ENCODE results near the gene PLEK. TPM values are rescaled to one million over a fixed set of nuclear protein-coding genes. Genes with fewer than 3 reads are reported as not detected.
A peak's percentile ranks its signal among the peaks of the same experiment; 100 is the strongest.

PLEK gene
- total and polyA plus RNA-seq, 9 of the 15 experiments (the other 6 are each of a cell fraction or from before 2014, with no cell fraction given), result 0.14 to 1.2 (median 0.36) TPM

GRCh38 chr2:68435615-68436014 lies 70.5 kb downstream of the PLEK start:
- H3K4me3 ChIP-seq, result no peak overlapping the region
- H3K4me1 ChIP-seq (replicated peaks in 1 of 2; ENCODE audit: control insufficient read depth in 2 of 2, insufficient read depth in 2 of 2, low read length in 2 of 2), result peaks cover 21 to 35% of the 10 kb centered on the region in 2 experiments
- no peaks in the 10 kb centered on the region for H4K20me1 ChIP-seq (replicated peaks; ENCODE audit: control insufficient read depth, insufficient read depth, low read length)
- POLR2A ChIA-PET, result interaction anchor here (0.6 to 1.2 kb wide), 4 partner anchors 15 to 64 kb away, joined by 3 read pairs; no protein-coding TSS in a partner anchor
- no peaks in the 10 kb centered on the region for H3K79me2 ChIP-seq (ENCODE audit: control insufficient read depth, insufficient read depth, low read length)
- no peak overlapping the region for H2AFZ ChIP-seq (ENCODE audit: low read depth, low read length)
- no peaks in the 10 kb centered on the region for H3K9me1 ChIP-seq (ENCODE audit: control insufficient read depth, insufficient read depth, low read length)
- in situ Hi-C loops (cut with MboI) (no loop called here), intact Hi-C loops (cut with micrococcal nuclease) (no loop called here)
- no peak for FAIRE-seq
- TF ChIP-seq DDX20 (tag; IDR thresholded peaks at IDR 0.05; ENCODE audit: low read depth), result no peak
- peak; percentile 23; the same call in 1 of the 2 replicates for TF ChIP-seq POLR2H (tag; IDR thresholded peaks at IDR 0.05; ENCODE audit: low read depth)
- TF ChIP-seq POLR3G (IDR thresholded peaks at IDR 0.05; ENCODE audit: extremely low read depth, insufficient read length, insufficient replicate concordance), result no peak
- no peak for TF ChIP-seq CEBPG (CRISPR knock-in tag; IDR thresholded peaks at IDR 0.05)
- no peak for TF ChIP-seq CEBPG (tag; conservative IDR thresholded peaks at IDR 0.05 in 1 of 2, IDR thresholded peaks at IDR 0.05 in 1 of 2)
- no peak for TF ChIP-seq POLR2G (IDR thresholded peaks at IDR 0.05; ENCODE audit: low read depth, low read length)
- no peak for TF ChIP-seq CAMTA2 (CRISPR knock-in tag; conservative IDR thresholded peaks at IDR 0.05)
- TF ChIP-seq MCM5 (IDR thresholded peaks at IDR 0.05; ENCODE audit: low read depth), result no peak
- no peak for TF ChIP-seq RERE (CRISPR knock-in tag; IDR thresholded peaks at IDR 0.05; ENCODE audit: borderline replicate concordance)
- TF ChIP-seq MEF2A (IDR thresholded peaks at IDR 0.05; ENCODE audit: control insufficient read depth, low read depth, low read length), result 0 out of 2 replicates have a peak, but pooled peaks have one; percentile 11
- TF ChIP-seq TGIF2 (CRISPR knock-in tag; IDR thresholded peaks at IDR 0.05), result no peak
- no peak for TF ChIP-seq ZBTB34 (CRISPR knock-in tag; IDR thresholded peaks at IDR 0.05)
- no peak for TF ChIP-seq ZNF274 (IDR thresholded peaks at IDR 0.05; ENCODE audit: borderline replicate concordance, low read depth, low read length)
- no peak for TF ChIP-seq BRD4 (IDR thresholded peaks at IDR 0.05)
- no peak for TF ChIP-seq MED1 (CRISPR knock-in tag; IDR thresholded peaks at IDR 0.05; ENCODE audit: borderline replicate concordance)
- no peak for TF ChIP-seq HDAC3 (IDR thresholded peaks at IDR 0.05; ENCODE audit: borderline replicate concordance, partially characterized antibody)
- TF ChIP-seq ZNF316 (IDR thresholded peaks at IDR 0.05), result no peak
- no peak for TF ChIP-seq ELF4 (CRISPR knock-in tag; IDR thresholded peaks at IDR 0.05)
- no peak for DNase-seq (ENCODE audit: extremely low read depth in 1 of 4, low spot score in 3 of 4)
- H3K9me3 ChIP-seq (replicated peaks; ENCODE audit: control insufficient read depth, insufficient read depth, low read depth, low read length), result no peaks in the 10 kb centered on the region
- no peak for ATAC-seq
- H3K9ac ChIP-seq (ENCODE audit: insufficient read depth in 1 of 2, low read depth in 2 of 2, low read length in 2 of 2), result no peak overlapping the region
- H3K4me2 ChIP-seq (ENCODE audit: insufficient read depth, low read length), result no peak overlapping the region
- no peak overlapping the region for H3K27ac ChIP-seq (ENCODE audit: extremely low read depth, low read depth, low read length)
- H3K36me3 ChIP-seq (ENCODE audit: control insufficient read depth, insufficient read depth, low read length), result no peaks in the 10 kb centered on the region
- CTCF ChIA-PET (ENCODE audit: low intra/inter-chr PET ratio), result no interaction called here
- BruUV-seq (replicated peaks), result no TSS peak
- no peaks in the 10 kb centered on the region; a peak in 1 of 5 replicates for H3K27me3 ChIP-seq (ENCODE audit: control insufficient read depth in 2 of 2, insufficient read depth in 2 of 2, low read length in 2 of 2)
